GM19351 (cell line): Measurements from ENCODE around the gene GRHL1.
A peak's percentile ranks its signal among the peaks of the same experiment; 100 is the strongest.
"Not testable (repeated sequence)": the region's sequence is repeated elsewhere in the genome, so short reads cannot be mapped to it uniquely, and the experiment has no call there.

Experiments used
- ATAC-seq: cut with Tn5 transposase; IDR thresholded peaks from one replicate; pipeline ENCODE4 v1.9.1; 2021; ENCODE audit warnings: mild to moderate bottlenecking, moderate library complexity; ENCODE audit not compliant: unreplicated experiment

GRHL1 gene

GRCh38 chr2:9951522-9952285 is at the start of gene GRHL1:
Gene GRHL1 (plus strand): TSS chr2:9951693. CDS start chr2:9951834, 141 bp downstream.
- peak; percentile 96 for ATAC-seq

GRCh38 chr2:9905413-9905812 is 46.1 kb upstream of the GRHL1 start:
- no peak for ATAC-seq

- ATAC-seq, result no peak
Observed at GRCh38 chr2:9907402-9907801, 44.1 kb upstream of the GRHL1 start.

GRCh38 chr2:9908639-9909038 is 42.9 kb upstream of the GRHL1 start:
- ATAC-seq, result no peak

GRCh38 chr2:9909106-9909505 is 42.4 kb upstream of the GRHL1 start:
- ATAC-seq, result no peak

GRCh38 chr2:9910699-9911098 is 40.8 kb upstream of the GRHL1 start:
- ATAC-seq, result no peak

GRCh38 chr2:9912468-9912867 is 39.0 kb upstream of the GRHL1 start:
- ATAC-seq, result no peak

- peak; percentile 100 for ATAC-seq
Observed at GRCh38 chr2:9914384-9915065, 37.0 kb upstream of the GRHL1 start.

- no peak for ATAC-seq
Observed at GRCh38 chr2:9918275-9918674, 33.2 kb upstream of the GRHL1 start.

GRCh38 chr2:9919512-9919911 is 32.0 kb upstream of the GRHL1 start:
- no peak for ATAC-seq

GRCh38 chr2:9927020-9927419 is 24.5 kb upstream of the GRHL1 start:
- ATAC-seq, result not testable (repeated sequence)

- no peak for ATAC-seq
Observed at GRCh38 chr2:9937258-9937657, 14.2 kb upstream of the GRHL1 start.

- no peak for ATAC-seq
Observed at GRCh38 chr2:9937968-9938367, 13.5 kb upstream of the GRHL1 start.

GRCh38 chr2:9939587-9940485 is 11.7 kb upstream of the GRHL1 start:
- ATAC-seq, result no peak

- ATAC-seq, result no peak
Observed at GRCh38 chr2:9941196-9941995, 10.1 kb upstream of the GRHL1 start.

GRCh38 chr2:9941996-9942390 is 9.5 kb upstream of the GRHL1 start:
- no peak for ATAC-seq

- ATAC-seq, result no peak
Observed at GRCh38 chr2:9944330-9944758, 7.1 kb upstream of the GRHL1 start.

- no peak for ATAC-seq
Observed at GRCh38 chr2:9945596-9945995, 5.9 kb upstream of the GRHL1 start.

- ATAC-seq, result no peak
Observed at GRCh38 chr2:9946076-9946475, 5.4 kb upstream of the GRHL1 start.

GRCh38 chr2:9946818-9947217 is 4.7 kb upstream of the GRHL1 start:
- ATAC-seq, result no peak

- no peak for ATAC-seq
Observed at GRCh38 chr2:9948721-9949120, 2.8 kb upstream of the GRHL1 start.
